ENCODE measurements around the gene MESD.

- TF ChIP-seq CTCF (IDR thresholded peaks at IDR 0.05) (no peak), ZFX (IDR thresholded peaks at IDR 0.05; ENCODE audit: borderline replicate concordance) (no peak)
Observed at GRCh38 chr15:80940851-80941250, 48.8 kb downstream of the MESD start.
